ENCODE results near the gene YWHAE. TPM values are rescaled to one million over a fixed set of nuclear protein-coding genes. Genes with fewer than 3 reads are reported as not detected.
A peak's percentile ranks its signal among the peaks of the same experiment; 100 is the strongest.
"Not testable (repeated sequence)": the region's sequence is repeated elsewhere in the genome, so short reads cannot be mapped to it uniquely, and the experiment has no call there.

YWHAE gene
- total RNA-seq, 1 experiment from 2014 or later: 210 TPM

DNA sequence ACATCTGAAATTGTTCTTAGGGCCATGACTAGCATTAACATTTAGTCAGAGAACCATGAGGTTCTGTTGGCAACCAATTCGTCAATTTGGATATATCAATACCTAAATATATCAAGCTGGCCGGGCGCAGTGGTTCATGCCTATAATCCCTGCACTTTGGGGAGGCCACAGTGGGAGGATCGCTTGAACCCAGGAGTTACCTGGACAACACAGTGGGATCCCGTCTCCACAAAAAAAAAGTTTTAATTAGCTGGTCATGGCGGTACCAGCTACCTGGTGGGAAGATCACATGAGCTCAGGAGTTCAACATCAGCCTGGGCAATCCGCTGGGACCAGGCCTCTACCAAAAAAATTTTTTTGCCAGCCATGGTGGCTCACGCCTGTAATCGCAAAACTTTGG, 8.4 kb downstream of the YWHAE start:
- no peaks in the 10 kb centered on the region for H3K9me3 ChIP-seq (ENCODE audit: low read length)
- no peak for ATAC-seq
- H2AFZ ChIP-seq (ENCODE audit: low read length): no peak overlapping the region
- BruUV-seq (replicated peaks): no TSS peak
- ChIA-PET POLR2A (ENCODE audit: unreplicated experiment) (interaction anchor here (0.7 kb wide), 1 partner anchor 69 kb away, joined by 3 read pairs; no protein-coding TSS in a partner anchor), CTCF (interaction anchor here (0.7 kb wide), 1 partner anchor 26 kb away, joined by 3 read pairs; no protein-coding TSS in a partner anchor)
- TF ChIP-seq, protein P1, sequence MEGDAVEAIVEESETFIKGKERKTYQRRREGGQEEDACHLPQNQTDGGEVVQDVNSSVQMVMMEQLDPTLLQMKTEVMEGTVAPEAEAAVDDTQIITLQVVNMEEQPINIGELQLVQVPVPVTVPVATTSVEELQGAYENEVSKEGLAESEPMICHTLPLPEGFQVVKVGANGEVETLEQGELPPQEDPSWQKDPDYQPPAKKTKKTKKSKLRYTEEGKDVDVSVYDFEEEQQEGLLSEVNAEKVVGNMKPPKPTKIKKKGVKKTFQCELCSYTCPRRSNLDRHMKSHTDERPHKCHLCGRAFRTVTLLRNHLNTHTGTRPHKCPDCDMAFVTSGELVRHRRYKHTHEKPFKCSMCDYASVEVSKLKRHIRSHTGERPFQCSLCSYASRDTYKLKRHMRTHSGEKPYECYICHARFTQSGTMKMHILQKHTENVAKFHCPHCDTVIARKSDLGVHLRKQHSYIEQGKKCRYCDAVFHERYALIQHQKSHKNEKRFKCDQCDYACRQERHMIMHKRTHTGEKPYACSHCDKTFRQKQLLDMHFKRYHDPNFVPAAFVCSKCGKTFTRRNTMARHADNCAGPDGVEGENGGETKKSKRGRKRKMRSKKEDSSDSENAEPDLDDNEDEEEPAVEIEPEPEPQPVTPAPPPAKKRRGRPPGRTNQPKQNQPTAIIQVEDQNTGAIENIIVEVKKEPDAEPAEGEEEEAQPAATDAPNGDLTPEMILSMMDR (conservative IDR thresholded peaks at IDR 0.05; ENCODE audit: low read depth, low read length): no peak
- TF ChIP-seq EZH2phosphoT487 (IDR thresholded peaks at IDR 0.05; ENCODE audit: borderline replicate concordance, low read length): no peak
- TF ChIP-seq EZH2 (IDR thresholded peaks at IDR 0.05; ENCODE audit: low read length, unreplicated experiment): no peak
- DNase-seq: no peak
- no peaks in the 10 kb centered on the region for H3K9me2 ChIP-seq (replicated peaks; ENCODE audit: low read length)
- H3K4me1 ChIP-seq (ENCODE audit: insufficient read depth, low read length): peaks cover 17% of the 10 kb centered on the region; the same call in 1 of the 2 replicates
- H3K4me3 ChIP-seq (ENCODE audit: low read length): no peak overlapping the region
- no peak overlapping the region for H3K4me2 ChIP-seq (ENCODE audit: low read length)
- no peaks in the 10 kb centered on the region for H3F3A ChIP-seq (ENCODE audit: low read length, unreplicated experiment)
- no peaks in the 10 kb centered on the region for H3K27me3 ChIP-seq (ENCODE audit: low read length)
- intact Hi-C loops (cut with micrococcal nuclease): no loop called here
- H3K79me2 ChIP-seq (ENCODE audit: low read length): peaks cover 100% of the 10 kb centered on the region
- H3K9ac ChIP-seq (ENCODE audit: low read length): no peak overlapping the region
- no peak overlapping the region for H3K27ac ChIP-seq (ENCODE audit: low read length)
- H4K20me1 ChIP-seq (ENCODE audit: low read length): peaks cover 90% of the 10 kb centered on the region
- peaks cover 3% of the 10 kb centered on the region; the same call in 1 of the 2 replicates for H3K36me3 ChIP-seq (ENCODE audit: low read depth, low read length)

DNA sequence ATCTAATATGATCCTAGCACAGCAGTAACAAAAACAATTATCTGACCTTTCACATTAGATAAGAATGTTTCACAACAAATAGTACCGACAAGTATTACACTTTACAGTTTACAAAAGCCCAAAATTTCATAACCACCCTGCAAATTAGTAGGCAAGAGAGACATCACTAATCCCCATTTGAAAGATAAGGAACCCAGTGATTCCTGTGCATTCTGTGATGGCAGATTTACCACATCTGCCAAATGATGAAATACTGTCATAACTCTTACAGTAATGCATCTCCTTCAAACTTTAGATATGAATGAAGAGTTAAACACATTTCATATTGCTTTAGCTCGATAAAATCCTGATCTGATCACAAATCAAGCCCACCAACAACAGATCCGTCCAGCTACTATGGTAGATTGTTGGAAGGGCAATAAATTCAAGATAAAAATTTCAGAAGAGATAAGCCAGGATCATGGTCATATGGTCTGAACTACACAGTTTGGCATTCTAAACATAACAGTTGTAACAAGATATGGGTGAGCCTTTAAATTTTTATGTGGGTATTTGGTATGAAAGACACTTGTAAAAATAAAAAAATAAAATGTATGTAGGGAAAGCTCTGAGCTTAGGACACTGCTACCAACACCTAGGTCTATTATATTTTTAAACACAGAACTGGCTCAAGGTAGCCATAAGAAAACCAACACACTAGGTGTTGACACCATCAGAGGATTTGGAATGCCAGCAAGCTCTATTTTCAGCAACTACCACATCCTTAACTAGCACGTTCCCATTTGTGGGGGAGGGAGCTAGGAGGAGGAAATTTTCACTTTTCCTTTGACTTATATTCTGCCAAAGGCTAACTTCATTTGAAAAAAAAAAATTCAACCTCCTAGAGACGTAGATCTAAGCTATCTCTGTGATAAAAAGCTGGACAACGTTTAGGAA, 9.3 kb downstream of the YWHAE start:
- TF ChIP-seq EZH2 (IDR thresholded peaks at IDR 0.05; ENCODE audit: low read length, unreplicated experiment) (no peak), EZH2phosphoT487 (IDR thresholded peaks at IDR 0.05; ENCODE audit: borderline replicate concordance, low read length) (no peak)
- TF ChIP-seq, protein P1 (conservative IDR thresholded peaks at IDR 0.05; ENCODE audit: low read depth, low read length): no peak
- BruUV-seq (replicated peaks): no TSS peak
- H3K27ac ChIP-seq (ENCODE audit: low read length): no peak overlapping the region
- H3K4me2 ChIP-seq (ENCODE audit: low read length): peak overlapping the region; percentile 7; the same call in 1 of the 2 replicates
- no peak overlapping the region for H3K9ac ChIP-seq (ENCODE audit: low read length)
- ATAC-seq (no peak), DNase-seq (no peak)
- no peaks in the 10 kb centered on the region for H3F3A ChIP-seq (ENCODE audit: low read length, unreplicated experiment)
- peaks cover 90% of the 10 kb centered on the region for H4K20me1 ChIP-seq (ENCODE audit: low read length)
- H3K4me3 ChIP-seq (ENCODE audit: low read length): no peak overlapping the region
- H3K36me3 ChIP-seq (ENCODE audit: low read depth, low read length): no peaks in the 10 kb centered on the region; the same call in 1 of the 2 replicates
- H3K27me3 ChIP-seq (ENCODE audit: low read length): no peaks in the 10 kb centered on the region
- POLR2A ChIA-PET (ENCODE audit: unreplicated experiment): interaction anchor here (0.7 kb wide), 1 partner anchor 59 kb away, joined by 5 read pairs; no protein-coding TSS in a partner anchor
- H2AFZ ChIP-seq (ENCODE audit: low read length): no peak overlapping the region
- H3K4me1 ChIP-seq (ENCODE audit: insufficient read depth, low read length): peaks cover 17% of the 10 kb centered on the region; the same call in 1 of the 2 replicates
- H3K9me3 ChIP-seq (ENCODE audit: low read length): no peaks in the 10 kb centered on the region
- CTCF ChIA-PET: interaction anchor here (0.7 kb wide), 1 partner anchor 26 kb away, joined by 3 read pairs; no protein-coding TSS in a partner anchor
- intact Hi-C loops (cut with micrococcal nuclease): no loop called here
- peaks cover 100% of the 10 kb centered on the region for H3K79me2 ChIP-seq (ENCODE audit: low read length)
- no peaks in the 10 kb centered on the region for H3K9me2 ChIP-seq (replicated peaks; ENCODE audit: low read length)

DNA sequence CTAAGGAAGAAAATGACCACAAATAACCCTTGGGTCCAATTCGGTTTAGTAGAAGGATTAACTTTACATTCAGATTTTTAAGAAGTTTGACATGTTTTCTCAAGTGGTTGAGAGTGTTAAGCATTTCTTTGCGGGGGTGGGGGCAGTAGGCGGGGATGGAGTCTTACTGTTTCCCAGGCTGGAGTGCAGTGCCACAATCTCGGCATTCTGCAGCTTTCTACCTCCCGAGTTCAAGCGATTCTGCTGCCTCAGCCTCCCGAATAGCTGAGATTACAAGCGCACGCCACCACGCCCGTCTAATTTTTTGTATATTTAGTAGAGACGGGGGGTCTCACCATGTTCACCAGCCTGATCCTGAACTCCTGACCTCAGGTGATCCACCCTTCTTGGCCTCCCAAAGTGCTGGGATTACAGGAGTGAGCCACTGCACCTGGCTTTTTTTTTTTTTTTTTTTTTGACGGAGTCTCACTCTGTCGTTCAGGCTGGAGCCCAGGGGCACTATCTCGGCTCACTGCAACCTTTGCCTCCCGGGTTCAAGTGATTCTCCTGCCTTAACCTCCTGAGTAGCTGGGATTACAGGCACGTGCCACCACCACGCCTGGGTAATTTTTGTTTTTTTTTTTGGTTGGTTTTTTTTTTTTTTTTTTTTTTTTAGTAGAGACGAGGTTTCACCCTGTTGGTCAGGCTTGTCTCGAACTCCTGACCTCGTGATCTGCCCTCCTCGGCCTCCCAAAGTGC, 12.4 kb downstream of the YWHAE start:
- H3K9me3 ChIP-seq (ENCODE audit: low read length); H2AFZ ChIP-seq (ENCODE audit: low read length); H3K9ac ChIP-seq (ENCODE audit: low read length); H3K4me2 ChIP-seq (ENCODE audit: low read length); H3K27ac ChIP-seq (ENCODE audit: low read length); DNase-seq; POLR2A ChIA-PET (ENCODE audit: unreplicated experiment); BruUV-seq (replicated peaks); intact Hi-C loops (cut with micrococcal nuclease); H3K36me3 ChIP-seq (ENCODE audit: low read depth, low read length); H3K4me3 ChIP-seq (ENCODE audit: low read length); H3K9me2 ChIP-seq (replicated peaks; ENCODE audit: low read length); ATAC-seq; H3F3A ChIP-seq (ENCODE audit: low read length, unreplicated experiment); H3K27me3 ChIP-seq (ENCODE audit: low read length): not testable (repeated sequence)
- Histone ChIP-seq H3K4me1 (ENCODE audit: insufficient read depth, low read length) (peaks cover 11% of the 10 kb centered on the region; the same call in 1 of the 2 replicates), H3K79me2 (ENCODE audit: low read length) (peaks cover 100% of the 10 kb centered on the region), H4K20me1 (ENCODE audit: low read length) (peaks cover 87% of the 10 kb centered on the region)
- CTCF ChIA-PET: interaction anchor here (0.8 kb wide), 1 partner anchor 23 kb away, joined by 3 read pairs; no protein-coding TSS in a partner anchor

DNA sequence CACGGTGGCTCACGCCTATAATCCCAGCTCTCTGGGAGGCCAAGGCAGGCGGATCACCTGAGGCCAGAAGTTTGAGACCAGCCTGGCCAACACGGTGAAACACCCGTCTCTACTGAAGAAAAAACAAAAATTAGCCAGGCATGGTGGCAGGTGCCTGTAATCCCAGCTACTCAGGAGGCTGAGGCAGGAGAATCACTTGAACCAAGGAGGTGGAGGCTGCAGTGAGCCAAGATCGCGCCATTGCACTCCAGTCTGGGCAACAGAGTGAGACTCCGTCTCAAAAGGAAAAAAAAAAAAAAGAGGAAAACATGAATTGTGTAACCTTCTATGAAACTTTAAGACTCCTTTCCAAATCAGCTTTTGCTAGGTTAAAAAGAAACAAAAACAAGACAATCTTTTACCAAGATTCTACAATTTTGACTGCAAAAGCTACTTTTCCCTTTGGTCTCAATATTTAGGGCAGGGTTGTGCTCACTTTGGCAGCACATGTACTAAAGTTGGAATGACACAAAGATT, 13.3 kb downstream of the YWHAE start:
- H3K4me3 ChIP-seq (ENCODE audit: low read length); POLR2A ChIA-PET (ENCODE audit: unreplicated experiment); H3K36me3 ChIP-seq (ENCODE audit: low read depth, low read length); H3K9me3 ChIP-seq (ENCODE audit: low read length); H3K27ac ChIP-seq (ENCODE audit: low read length); DNase-seq; H3K9me2 ChIP-seq (replicated peaks; ENCODE audit: low read length); H3K9ac ChIP-seq (ENCODE audit: low read length); H2AFZ ChIP-seq (ENCODE audit: low read length); BruUV-seq (replicated peaks); intact Hi-C loops (cut with micrococcal nuclease); H3K27me3 ChIP-seq (ENCODE audit: low read length); ATAC-seq; H3K4me2 ChIP-seq (ENCODE audit: low read length); H3F3A ChIP-seq (ENCODE audit: low read length, unreplicated experiment): not testable (repeated sequence)
- H3K79me2 ChIP-seq (ENCODE audit: low read length): peaks cover 100% of the 10 kb centered on the region
- CTCF ChIA-PET: interaction anchor here (0.6 to 0.8 kb wide), 2 partner anchors 22 to 33 kb away, joined by 3 read pairs; no protein-coding TSS in a partner anchor
- H3K4me1 ChIP-seq (ENCODE audit: insufficient read depth, low read length): peaks cover 11% of the 10 kb centered on the region; the same call in 1 of the 2 replicates
- H4K20me1 ChIP-seq (ENCODE audit: low read length): peaks cover 82% of the 10 kb centered on the region

Measured in PC-3 (cell line).